GM04504 (cell line): ENCODE data around the gene PDIA2.
"Not testable (repeated sequence)": the region's sequence is repeated elsewhere in the genome, so short reads cannot be mapped to it uniquely, and the experiment has no call there.

Experiments used
- DNase-seq: peaks from one replicate; pipeline ENCODE4 v3.0.0-alpha.2; 2012; ENCODE audit warnings: low read depth

Gene PDIA2

DNA sequence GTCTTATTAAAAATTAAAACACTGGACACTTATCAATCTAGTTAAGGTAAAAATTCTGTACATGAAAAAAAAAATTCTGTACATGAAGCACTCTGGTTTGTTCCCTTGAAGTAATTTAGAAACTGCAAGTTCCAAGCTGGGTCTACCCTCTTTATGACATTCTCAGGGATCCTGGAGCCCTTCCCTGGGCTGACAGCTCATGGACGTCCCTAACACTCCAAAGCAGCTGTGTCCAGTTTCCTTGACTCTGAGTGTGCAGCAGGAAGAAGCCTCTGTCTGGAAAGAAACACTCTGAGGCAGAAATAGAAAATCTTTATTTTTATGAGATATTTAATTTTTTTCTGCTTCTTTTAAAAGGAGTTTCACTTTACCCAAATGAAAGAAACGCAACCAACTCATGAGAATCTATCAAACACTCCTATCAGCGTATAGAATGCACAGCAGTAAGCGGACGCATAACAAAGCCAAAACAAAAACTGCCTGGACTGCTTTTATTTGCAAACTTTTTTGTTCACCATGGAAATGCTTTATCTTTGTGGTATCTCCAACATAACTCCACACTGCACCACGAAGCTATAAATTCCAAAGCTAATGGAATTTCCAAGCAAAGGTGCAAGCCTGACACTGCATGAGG, 48.3 kb downstream of the PDIA2 start:
- not testable (repeated sequence) for DNase-seq

DNA sequence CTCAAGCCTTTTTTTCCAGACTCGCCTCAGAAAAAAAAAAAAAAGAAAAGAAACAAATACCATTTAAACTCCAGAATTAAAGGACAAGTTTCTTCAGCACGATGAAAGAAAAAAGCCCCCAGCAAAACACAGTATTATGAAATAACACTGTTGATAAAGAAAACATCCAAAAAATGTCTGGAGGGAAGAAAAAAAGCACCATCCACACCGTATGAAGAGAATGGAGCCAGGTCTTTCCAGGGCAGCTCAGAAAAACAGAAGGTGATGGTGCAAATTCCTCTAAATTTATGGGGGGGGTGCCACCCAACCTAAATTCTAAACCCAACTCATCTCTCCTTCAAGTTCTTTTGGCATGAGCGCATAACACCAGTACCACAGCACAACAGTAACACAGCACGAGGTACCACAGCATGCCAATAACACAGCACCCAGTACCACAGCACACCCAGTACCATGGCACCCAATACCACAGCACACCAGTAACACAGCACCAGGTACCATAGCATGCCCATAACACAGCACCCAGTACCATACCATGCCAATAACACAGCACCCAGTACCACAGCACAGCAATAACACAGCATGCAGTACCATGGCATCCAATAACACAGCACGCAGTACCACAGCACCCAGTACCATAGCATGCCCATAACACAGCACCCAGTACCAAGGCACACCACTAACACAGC, 50.6 kb downstream of the PDIA2 start:
- no peak for DNase-seq

DNA sequence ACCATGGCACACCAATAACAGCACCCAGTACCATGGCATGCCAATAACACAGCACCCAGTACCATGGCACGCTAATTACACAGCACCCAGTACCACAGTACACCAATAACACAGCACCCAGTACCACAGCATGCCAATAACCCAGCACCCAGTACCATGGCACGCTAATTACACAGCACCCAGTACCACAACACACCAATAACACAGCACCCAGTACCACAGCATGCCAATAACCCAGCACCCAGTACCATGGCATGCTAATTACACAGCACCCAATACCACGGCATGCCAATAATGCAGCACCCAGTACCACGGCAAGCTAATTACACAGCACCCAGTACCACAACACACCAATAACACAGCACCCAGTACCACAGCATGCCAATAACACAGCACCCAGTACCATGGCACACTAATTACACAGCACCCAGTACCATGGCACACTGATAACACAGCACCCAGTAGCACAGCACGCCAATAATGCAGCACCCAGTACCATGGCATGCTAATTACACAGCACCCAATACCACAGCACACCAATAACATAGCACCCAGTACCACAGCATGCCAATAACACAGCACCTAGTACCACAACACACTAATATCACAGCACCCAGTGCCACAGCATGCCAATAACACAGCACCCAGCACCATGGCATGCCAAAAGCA, 51.3 kb downstream of the PDIA2 start:
- not testable (repeated sequence) for DNase-seq

DNA sequence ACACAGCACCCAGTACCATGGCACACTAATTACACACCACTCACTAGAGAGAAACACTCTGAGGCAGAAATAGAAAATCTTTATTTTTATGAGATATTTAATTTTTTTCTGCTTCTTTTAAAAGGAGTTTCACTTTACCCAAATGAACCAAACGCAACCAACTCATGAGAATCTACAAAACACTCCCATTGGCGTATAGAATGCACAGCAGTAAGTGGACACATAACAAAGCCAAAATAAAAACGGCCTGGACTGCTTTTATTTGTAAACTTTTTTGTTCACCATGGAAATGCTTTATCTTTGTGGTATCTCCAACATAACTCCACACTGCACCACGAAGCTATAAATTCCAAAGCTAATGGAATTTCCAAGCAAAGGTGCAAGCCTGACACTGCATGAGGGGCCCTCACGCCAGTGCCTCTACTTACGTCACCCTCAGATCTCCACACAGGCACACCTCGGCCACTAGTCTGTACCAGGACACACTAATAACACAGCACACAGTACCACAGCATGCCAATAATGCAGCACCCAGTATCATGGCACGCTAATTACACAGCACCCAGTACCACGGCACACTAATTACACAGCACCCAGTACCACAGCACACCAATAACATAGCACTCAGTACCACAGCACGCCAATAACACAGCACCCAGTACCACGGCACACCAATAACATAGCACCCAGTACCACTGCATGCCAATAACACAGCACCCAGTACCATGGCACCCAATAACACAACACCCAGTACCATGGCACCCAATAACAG, 52.1 kb downstream of the PDIA2 start:
- DNase-seq: not testable (repeated sequence)

DNA sequence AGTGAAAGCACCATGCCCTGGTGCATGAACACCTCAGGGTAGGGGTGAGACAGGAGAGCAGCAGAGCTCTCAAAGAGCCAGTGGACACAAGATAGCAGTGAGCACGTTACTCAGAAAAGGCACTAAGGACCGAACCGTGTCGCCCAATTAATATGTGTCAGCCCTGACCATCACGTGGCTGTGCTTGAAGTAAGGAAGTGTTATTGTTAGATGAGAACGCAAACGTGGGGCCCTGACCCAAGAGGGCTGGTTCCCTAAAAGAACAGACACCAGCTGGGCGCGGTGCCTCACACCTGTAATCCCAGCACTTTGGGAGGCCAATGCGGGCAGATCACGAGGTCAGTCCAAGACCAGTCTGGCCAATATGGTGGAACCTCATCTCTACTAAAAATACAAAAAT, 53.3 kb downstream of the PDIA2 start:
- DNase-seq: no peak
